ENCODE measurements around the gene COMMD1.

The COMMD1 gene

GRCh38 chr2:62184512-62185230 is 279.2 kb downstream of the COMMD1 start:
- FAIRE-seq: no peak
